SK-N-SH (cell line): ENCODE results near the gene KPNB1. TPM values are rescaled to one million over a fixed set of nuclear protein-coding genes. Genes with fewer than 3 reads are reported as not detected.

Source experiments
- CTCF ChIA-PET: fragments of 300-600, 350-600 bp; formaldehyde crosslinking; extraction: SDS; loops from one replicate; lab custom pipeline; 2021; lab: Yijun Ruan, JAX
- POLR2A ChIA-PET: fragments of 350-600 bp; sonication (Branson Sonifier 250); formaldehyde crosslinking; extraction: SDS; loops from one replicate; lab custom pipeline; 2020; ENCODE audit warnings: antibody characterized with exemption, inconsistent platforms; lab: Yijun Ruan, JAX
- DNase-seq: peaks from one replicate; pipeline ENCODE4 v3.0.0; 2012
- H2AFZ ChIP-seq: fragments of 200-600 bp; sonication (generic); 2 replicates; pipeline ENCODE4 v1.8.1; 2016; ENCODE audit warnings: antibody characterized with exemption, mild to moderate bottlenecking, low read depth
- H3F3A ChIP-seq: fragments of 200-600 bp; sonication (generic); replicated peaks from 2 replicates; pipeline ENCODE3; 2016; ENCODE audit warnings: antibody characterized with exemption, mild to moderate bottlenecking; ENCODE audit not compliant: insufficient read depth
- H3K27ac ChIP-seq, 2 experiments: fragments of 200-500 bp in 1 of 2; fragments of 200-600 bp in 1 of 2; sonication (Bioruptor generic) in 1 of 2; sonication (generic), shearing (Covaris generic) in 1 of 2; 2 replicates each; pipeline versions ENCODE4 v1.5.1 to v1.6.1; 2014 to 2016; ENCODE audit warnings: low read depth in 2 of 2, inconsistent platforms in 1 of 2, low read length in 1 of 2, mild to moderate bottlenecking in 1 of 2, mixed read lengths in 1 of 2
- H3K27me3 ChIP-seq: fragments of 200-600 bp; sonication (generic), shearing (Covaris generic); 2 replicates; pipeline ENCODE4 v1.6.1; 2016; ENCODE audit warnings: mixed run types; ENCODE audit not compliant: insufficient read depth
- H3K36me3 ChIP-seq, 2 experiments: fragments of 200-500 bp in 1 of 2; fragments of 200-600 bp in 1 of 2; sonication (Bioruptor generic) in 1 of 2; sonication (generic) in 1 of 2; replicated peaks in 1 of 2; 2 replicates each; pipeline versions ENCODE3 to v1.5.1; 2014 to 2016; ENCODE audit warnings: low read length in 1 of 2, mild to moderate bottlenecking in 1 of 2; ENCODE audit not compliant: insufficient read depth in 2 of 2, control insufficient read depth in 1 of 2
- H3K4me1 ChIP-seq, 2 experiments: fragments of 200-500 bp in 1 of 2; fragments of 200-600 bp in 1 of 2; sonication (Bioruptor generic) in 1 of 2; sonication (generic), shearing (Covaris generic) in 1 of 2; 2 replicates each; pipeline versions ENCODE4 v1.5.1 to v1.6.1; 2014 to 2016; ENCODE audit warnings: low read depth in 1 of 2, low read length in 1 of 2, mixed run types in 1 of 2; ENCODE audit not compliant: insufficient read depth in 2 of 2, control insufficient read depth in 1 of 2
- H3K4me2 ChIP-seq: fragments of 200-600 bp; sonication (generic), shearing (Covaris generic); 2 replicates; pipeline ENCODE4 v1.6.1; 2017; ENCODE audit warnings: mixed run types
- H3K4me3 ChIP-seq, 2 experiments: fragments of 200-500 bp in 1 of 2; fragments of 200-600 bp in 1 of 2; sonication (Bioruptor generic) in 1 of 2; sonication (generic), shearing (Covaris generic) in 1 of 2; 2 replicates each; pipeline versions ENCODE4 v1.5.1 to v1.8.1; 2014 to 2016; ENCODE audit warnings: low read depth in 2 of 2, inconsistent platforms in 1 of 2, low read length in 1 of 2, mild to moderate bottlenecking in 1 of 2, mixed read lengths in 1 of 2, moderate library complexity in 1 of 2
- H3K79me2 ChIP-seq: fragments of 200-600 bp; sonication (generic); 2 replicates; pipeline ENCODE4 v1.8.1; 2017; ENCODE audit warnings: mild to moderate bottlenecking; ENCODE audit not compliant: insufficient read depth
- H3K9ac ChIP-seq: fragments of 200-600 bp; sonication (generic); 2 replicates; pipeline ENCODE4 v1.6.1; 2017; ENCODE audit warnings: mixed run types
- H3K9me2 ChIP-seq: fragments of 200-600 bp; sonication (generic); 2 replicates; pipeline ENCODE4 v1.6.1; 2017; ENCODE audit warnings: mixed run types
- H3K9me3 ChIP-seq: fragments of 200-600 bp; sonication (generic); 2 replicates; pipeline ENCODE4 v1.6.1; 2017; ENCODE audit warnings: mixed run types, mild to moderate bottlenecking, moderate library complexity
- H4K20me1 ChIP-seq: fragments of 200-600 bp; sonication (generic); 2 replicates; pipeline ENCODE4 v1.6.1; 2017; ENCODE audit warnings: mild to moderate bottlenecking, mixed run types; ENCODE audit not compliant: insufficient read depth
- ELF1 ChIP-seq: IDR thresholded peaks from 2 replicates; pipeline ENCODE4 v1.4.0; 2012
- EZH2phosphoT487 ChIP-seq: fragments of 200-600 bp; sonication (generic); IDR thresholded peaks from 2 replicates; pipeline ENCODE4 v1.6.1; 2017; ENCODE audit warnings: low read depth, mixed run types, mild to moderate bottlenecking, antibody characterized with exemption, moderate library complexity, borderline replicate concordance
- GABPA ChIP-seq: IDR thresholded peaks from 2 replicates; pipeline ENCODE4 v1.4.0; 2012; ENCODE audit warnings: low read depth, mild to moderate bottlenecking
- NRF1 ChIP-seq: IDR thresholded peaks from 2 replicates; pipeline ENCODE4 v1.6.1; 2012; ENCODE audit warnings: low read depth, mild to moderate bottlenecking, low read length
- POLR2AphosphoS5 ChIP-seq: IDR thresholded peaks from 2 replicates; pipeline ENCODE4 v1.6.1; 2012; ENCODE audit warnings: low read depth, low read length
- REST ChIP-seq: IDR thresholded peaks from 2 replicates; pipeline ENCODE4 v1.6.1; 2012; ENCODE audit warnings: mild to moderate bottlenecking, low read depth, low read length, moderate library complexity
- RFX5 ChIP-seq: IDR thresholded peaks from 2 replicates; pipeline ENCODE4 v1.6.1; 2012; ENCODE audit warnings: mild to moderate bottlenecking, improper control_type of control experiment, low read length
- SIN3A ChIP-seq: IDR thresholded peaks from 2 replicates; pipeline ENCODE4 v1.6.1; 2012; ENCODE audit warnings: low read depth, mild to moderate bottlenecking, low read length, moderate library complexity, borderline replicate concordance
- TAF1 ChIP-seq: IDR thresholded peaks from 2 replicates; pipeline ENCODE4 v1.6.1; 2012; ENCODE audit warnings: low read depth, mild to moderate bottlenecking, low read length, moderate library complexity, borderline replicate concordance
- TEAD4 ChIP-seq: IDR thresholded peaks from 2 replicates; pipeline ENCODE4 v1.4.0; 2012; ENCODE audit warnings: mild to moderate bottlenecking, borderline replicate concordance; ENCODE audit not compliant: insufficient read depth
- USF2 ChIP-seq: fragments of 150-350 bp; IDR thresholded peaks from 2 replicates; pipeline ENCODE4 v1.6.1; 2017; ENCODE audit warnings: antibody characterized with exemption, low read length, low read depth, borderline replicate concordance
- WGBS: methylation state at CpG from one replicate; pipeline ENCODE4 v1.1.6; 2017; ENCODE audit warnings: low lambda C conversion rate; 5-methylcytosine and 5-hydroxymethylcytosine counted together
- polyA plus RNA-seq, 3 experiments: library from polyadenylated mRNA; depleted of rRNA; stranded (reverse); fragments of >200 nt; gene quantifications; 2 replicates each; pipeline ENCODE4 v1.2.3, GENCODE V29; 2012
- TF ChIP-seq, protein P1 (sequence below): IDR thresholded peaks from 2 replicates; pipeline ENCODE4 v1.4.0; 2012; ENCODE audit warnings: low read depth, borderline replicate concordance

KPNB1 gene
- polyA plus RNA-seq, 1 of the 3 experiments (the other 2 are of a cell fraction), result 89.5 TPM

- TF ChIP-seq USF2 (no peak), NRF1 (no peak), TAF1 (no peak), ELF1 (no peak), GABPA (no peak), SIN3A (no peak), POLR2AphosphoS5 (no peak), TEAD4 (no peak), EZH2phosphoT487 (no peak), REST (no peak)
These were observed 45.7 kb upstream of the KPNB1 start (continued) for GRCh38 chr17:47603830-47604597.

DNA sequence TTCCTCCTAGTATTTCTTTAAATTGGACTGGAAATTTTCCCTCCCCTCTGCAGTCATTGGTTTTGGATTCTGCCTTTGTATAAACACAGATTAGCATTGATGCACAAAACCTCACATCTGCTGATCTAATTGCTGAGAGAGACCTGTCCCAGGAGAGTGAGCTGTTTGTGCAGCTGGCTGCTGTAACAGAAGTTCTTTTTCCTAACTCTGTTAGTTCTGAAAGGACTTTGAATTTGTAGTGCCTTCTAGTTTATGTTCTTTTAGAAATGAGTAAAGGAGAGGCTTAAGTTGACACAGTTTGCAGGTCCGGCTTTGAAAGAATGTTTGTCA, 45.2 kb upstream of the KPNB1 start:
- CTCF ChIA-PET, result interaction anchor here (0.6 to 6.4 kb wide), 10 partner anchors 8 to 289 kb away, joined by 3 to 73 read pairs (median 4); no protein-coding TSS in a partner anchor
- Histone ChIP-seq H3K4me3 (no peak overlapping the region), H3K27ac (peak overlapping the region; percentile 7 to 49), H3K27me3 (no peaks in the 10 kb centered on the region), H3K79me2 (no peaks in the 10 kb centered on the region; the same call in 1 of the 2 replicates), H3K9me3 (no peaks in the 10 kb centered on the region), H2AFZ (no peak overlapping the region), H3K4me2 (no peak overlapping the region), H4K20me1 (no peaks in the 10 kb centered on the region; the same call in 1 of the 2 replicates), H3K9ac (no peak overlapping the region; the same call in 1 of the 2 replicates), H3K36me3 (peaks cover 64 to 81% of the 10 kb centered on the region in 2 experiments), H3K4me1 (peaks cover 11 to 15% of the 10 kb centered on the region in 2 experiments; a peak in 3 of 4 replicates), H3K9me2 (no peaks in the 10 kb centered on the region), H3F3A (peaks cover 27% of the 10 kb centered on the region)
- WGBS, result 90% methylated on average over 1 of the region's 1 CpG
- TF ChIP-seq TEAD4 (no peak), REST (no peak), RFX5 (no peak), POLR2AphosphoS5 (no peak)
- TF ChIP-seq, protein P1, sequence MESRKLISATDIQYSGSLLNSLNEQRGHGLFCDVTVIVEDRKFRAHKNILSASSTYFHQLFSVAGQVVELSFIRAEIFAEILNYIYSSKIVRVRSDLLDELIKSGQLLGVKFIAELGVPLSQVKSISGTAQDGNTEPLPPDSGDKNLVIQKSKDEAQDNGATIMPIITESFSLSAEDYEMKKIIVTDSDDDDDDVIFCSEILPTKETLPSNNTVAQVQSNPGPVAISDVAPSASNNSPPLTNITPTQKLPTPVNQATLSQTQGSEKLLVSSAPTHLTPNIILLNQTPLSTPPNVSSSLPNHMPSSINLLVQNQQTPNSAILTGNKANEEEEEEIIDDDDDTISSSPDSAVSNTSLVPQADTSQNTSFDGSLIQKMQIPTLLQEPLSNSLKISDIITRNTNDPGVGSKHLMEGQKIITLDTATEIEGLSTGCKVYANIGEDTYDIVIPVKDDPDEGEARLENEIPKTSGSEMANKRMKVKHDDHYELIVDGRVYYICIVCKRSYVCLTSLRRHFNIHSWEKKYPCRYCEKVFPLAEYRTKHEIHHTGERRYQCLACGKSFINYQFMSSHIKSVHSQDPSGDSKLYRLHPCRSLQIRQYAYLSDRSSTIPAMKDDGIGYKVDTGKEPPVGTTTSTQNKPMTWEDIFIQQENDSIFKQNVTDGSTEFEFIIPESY, result no peak
- peak; percentile 37 for DNase-seq
- POLR2A ChIA-PET, result no interaction called here
